CD4-positive, alpha-beta T cell (primary cell): ENCODE results near the gene MOGAT3. TPM values are rescaled to one million over a fixed set of nuclear protein-coding genes. Genes with fewer than 3 reads are reported as not detected.

Experiments used
- ATAC-seq: fragments of 200-7000 bp; cut with Tn5 transposase; one replicate; pipeline ENCODE4 v1.10.0; 2022; ENCODE audit warnings: mild to moderate bottlenecking; ENCODE audit not compliant: poor library complexity
- CTCF ChIA-PET: fragments of 350-600 bp; sonication (Branson Sonifier 250); formaldehyde crosslinking; loops from one replicate; lab custom pipeline; 2021; ENCODE audit warnings: antibody characterized with exemption, inconsistent platforms; lab: Charles Lee
- POLR2A ChIA-PET: fragments of 350-600 bp; sonication (Branson Sonifier 250); formaldehyde crosslinking; loops from one replicate; lab custom pipeline; 2021; ENCODE audit warnings: antibody characterized with exemption, inconsistent platforms; lab: Charles Lee
- DNase-seq, 14 experiments: peaks; one replicate each; pipeline ENCODE4 v3.0.0-alpha.2; 2013 to 2020; ENCODE audit warnings: mixed read lengths in 2 of 14
- H3K27ac ChIP-seq, 2 donors: one replicate each; pipeline versions ENCODE4 v1.5.1 to v1.7.0; 2013; ENCODE audit warnings: low read length in 2 of 2, low read depth in 1 of 2, mild to moderate bottlenecking in 1 of 2
- H3K27me3 ChIP-seq, 2 experiments: 1 replicate in 1 of 2; 2 replicates in 1 of 2; pipeline versions ENCODE4 v1.6.1 to v1.7.0; 2013; ENCODE audit warnings: low read length in 2 of 2, control low read depth in 1 of 2, mild to moderate bottlenecking in 1 of 2, moderate library complexity in 1 of 2; ENCODE audit not compliant: insufficient read depth in 2 of 2, control insufficient read depth in 1 of 2
- H3K36me3 ChIP-seq: one replicate; pipeline ENCODE4 v1.6.1; 2013; ENCODE audit warnings: low read length, control low read depth; ENCODE audit not compliant: insufficient read depth
- H3K4me1 ChIP-seq: one replicate; pipeline ENCODE4 v1.6.1; 2013; ENCODE audit warnings: low read length, control low read depth; ENCODE audit not compliant: insufficient read depth
- H3K4me3 ChIP-seq: one replicate; pipeline ENCODE4 v1.5.1; 2013; ENCODE audit warnings: mild to moderate bottlenecking, low read length, moderate library complexity
- H3K9me3 ChIP-seq, 2 experiments: 1 replicate in 1 of 2; 2 replicates in 1 of 2; pipeline versions ENCODE4 v1.6.1 to v1.7.0; 2013; ENCODE audit warnings: low read length in 2 of 2, mild to moderate bottlenecking in 2 of 2, control low read depth in 1 of 2, moderate library complexity in 1 of 2; ENCODE audit not compliant: control insufficient read depth in 1 of 2, insufficient read depth in 1 of 2
- H3K27ac Mint-ChIP-seq: one replicate; pipeline ENCODE4 v1.8.0; 2020; ENCODE audit warnings: mixed read lengths
- H3K27me3 Mint-ChIP-seq: one replicate; pipeline ENCODE4 v1.8.0; 2021; ENCODE audit warnings: mixed read lengths
- H3K36me3 Mint-ChIP-seq: one replicate; pipeline ENCODE4 v1.8.0; 2021; ENCODE audit warnings: low read depth, mixed read lengths
- H3K4me1 Mint-ChIP-seq: one replicate; pipeline ENCODE4 v1.8.0; 2021; ENCODE audit warnings: low read depth, mixed read lengths
- H3K4me3 Mint-ChIP-seq: one replicate; pipeline ENCODE4 v1.8.0; 2020; ENCODE audit warnings: mild to moderate bottlenecking, mixed read lengths
- H3K9me3 Mint-ChIP-seq: one replicate; pipeline ENCODE4 v1.8.0; 2020; ENCODE audit warnings: mixed read lengths
- intact Hi-C, 2 experiments: fragments of 100-400 bp; cut with DNase I in 1 of 2; cut with micrococcal nuclease in 1 of 2; formaldehyde crosslinking; loops; one replicate each; pipeline versions ENCODE4 v1.15.1 to v1.9.0; 2023 to 2025; cut with DNase I, micrococcal nuclease
- total RNA-seq, 174 experiments: library from RNA in 2 of 174; stranded (reverse) in 2 of 174; gene quantifications; one replicate each; pipeline ENCODE4 v1.2.3 and lab custom pipeline; 2021 to 2026
- TF ChIP-seq, protein P1 (sequence below): fragments of 200-600 bp; IDR thresholded peaks from one replicate; pipeline ENCODE4 v1.8.0; 2022; ENCODE audit warnings: antibody characterized with exemption, mild to moderate bottlenecking

Gene MOGAT3
- total RNA-seq, 2 experiments from 2014 or later, result 0.11 TPM; not detected in 1

GRCh38 chr7:101164071-101164840 is 36.6 kb downstream of the MOGAT3 start:
- POLR2A ChIA-PET, result interaction anchor here (1.2 to 1.7 kb wide), 2 partner anchors 10 to 54 kb away, joined by 3 to 4 read pairs; partner anchors contain the start of genes AP1S1 and ZNHIT1
- no peak overlapping the region for H3K27ac Mint-ChIP-seq
- H3K27me3 ChIP-seq, result peaks cover 67 to 73% of the 10 kb centered on the region in 2 experiments
- intact Hi-C loops, result loop anchor here in 1 of 2 experiments (5.0 kb wide), 1 partner anchor 457 kb away; the partner anchor contains the start of gene POP7
- TF ChIP-seq, protein P1, sequence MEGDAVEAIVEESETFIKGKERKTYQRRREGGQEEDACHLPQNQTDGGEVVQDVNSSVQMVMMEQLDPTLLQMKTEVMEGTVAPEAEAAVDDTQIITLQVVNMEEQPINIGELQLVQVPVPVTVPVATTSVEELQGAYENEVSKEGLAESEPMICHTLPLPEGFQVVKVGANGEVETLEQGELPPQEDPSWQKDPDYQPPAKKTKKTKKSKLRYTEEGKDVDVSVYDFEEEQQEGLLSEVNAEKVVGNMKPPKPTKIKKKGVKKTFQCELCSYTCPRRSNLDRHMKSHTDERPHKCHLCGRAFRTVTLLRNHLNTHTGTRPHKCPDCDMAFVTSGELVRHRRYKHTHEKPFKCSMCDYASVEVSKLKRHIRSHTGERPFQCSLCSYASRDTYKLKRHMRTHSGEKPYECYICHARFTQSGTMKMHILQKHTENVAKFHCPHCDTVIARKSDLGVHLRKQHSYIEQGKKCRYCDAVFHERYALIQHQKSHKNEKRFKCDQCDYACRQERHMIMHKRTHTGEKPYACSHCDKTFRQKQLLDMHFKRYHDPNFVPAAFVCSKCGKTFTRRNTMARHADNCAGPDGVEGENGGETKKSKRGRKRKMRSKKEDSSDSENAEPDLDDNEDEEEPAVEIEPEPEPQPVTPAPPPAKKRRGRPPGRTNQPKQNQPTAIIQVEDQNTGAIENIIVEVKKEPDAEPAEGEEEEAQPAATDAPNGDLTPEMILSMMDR, result no peak
- CTCF ChIA-PET, result interaction anchor here (3.1 kb wide), 1 partner anchor 20 kb away, joined by 12 read pairs; no protein-coding TSS in a partner anchor
- DNase-seq, result peak in 1 of 14 experiments; percentile 47
- H3K9me3 Mint-ChIP-seq, result no peaks in the 10 kb centered on the region
- peaks cover 47% of the 10 kb centered on the region for H3K4me1 ChIP-seq
- no peak overlapping the region for H3K4me3 ChIP-seq
- ATAC-seq, result no peak
- H3K36me3 Mint-ChIP-seq, result peaks cover 16% of the 10 kb centered on the region
- H3K9me3 ChIP-seq, result peaks cover 0 to 39% of the 10 kb centered on the region in 2 experiments
- H3K4me1 Mint-ChIP-seq, result peaks cover 32% of the 10 kb centered on the region
- no peak overlapping the region for H3K27ac ChIP-seq
- peak overlapping the region; percentile 56 for H3K4me3 Mint-ChIP-seq
- H3K27me3 Mint-ChIP-seq, result peaks cover 69% of the 10 kb centered on the region
- peaks cover 9% of the 10 kb centered on the region for H3K36me3 ChIP-seq

DNA sequence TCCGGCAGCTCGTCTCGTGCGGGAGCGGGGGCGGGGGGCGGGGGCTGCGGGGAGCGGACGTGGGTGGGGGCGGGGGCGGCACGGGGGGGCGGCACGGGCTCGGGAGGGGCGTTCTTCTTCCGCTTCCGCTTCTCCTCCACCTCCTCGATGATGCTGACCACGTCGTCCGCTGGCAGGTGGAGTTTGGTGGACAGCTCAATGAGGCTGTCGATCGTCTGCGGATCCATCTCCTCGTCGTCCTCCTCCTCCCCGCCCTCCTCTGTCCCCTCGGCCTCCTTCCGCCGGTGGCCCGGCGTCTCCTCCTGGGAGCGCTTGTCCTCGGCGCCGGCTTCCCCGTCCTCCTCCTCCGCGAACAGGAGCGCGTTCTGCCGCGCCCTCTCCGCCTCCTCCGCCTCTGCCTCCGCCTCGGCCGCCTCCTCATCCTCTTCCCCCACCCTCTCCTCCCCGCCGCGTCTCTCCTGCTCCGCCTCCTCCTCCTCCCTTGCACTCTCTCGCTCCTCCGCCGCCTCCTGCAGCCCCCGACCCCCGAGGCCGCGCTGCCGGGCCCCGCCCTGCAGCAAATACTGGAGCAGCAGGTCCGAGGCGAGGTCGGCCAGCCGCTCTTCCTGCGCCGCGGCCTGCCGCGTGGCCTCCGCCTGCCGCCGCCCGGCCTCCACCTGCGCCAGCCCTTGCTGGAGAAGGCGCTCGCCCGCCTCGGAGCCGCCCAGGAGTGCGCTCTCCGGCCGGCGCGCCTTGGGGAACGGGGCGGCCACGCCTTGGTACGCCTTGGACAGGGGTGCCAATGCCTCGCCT is 37.4 kb downstream of the MOGAT3 start:
- no peak overlapping the region for H3K27ac Mint-ChIP-seq
- Histone ChIP-seq H3K27ac (no peak overlapping the region), H3K36me3 (peaks cover 15% of the 10 kb centered on the region), H3K4me1 (peaks cover 44% of the 10 kb centered on the region), H3K27me3 (peaks cover 59 to 65% of the 10 kb centered on the region in 2 experiments), H3K9me3 (peaks cover 0 to 33% of the 10 kb centered on the region in 2 experiments), H3K4me3 (peak overlapping the region; percentile 49)
- H3K4me3 Mint-ChIP-seq, result peak overlapping the region; percentile 77
- ChIA-PET POLR2A (interaction anchor here (1.2 kb wide), 1 partner anchor 54 kb away, joined by 3 read pairs; the partner anchor contains the start of gene ZNHIT1), CTCF (interaction anchor here (3.1 kb wide), 1 partner anchor 19 kb away, joined by 12 read pairs; no protein-coding TSS in a partner anchor)
- H3K4me1 Mint-ChIP-seq, result peaks cover 27% of the 10 kb centered on the region
- peaks cover 24% of the 10 kb centered on the region for H3K36me3 Mint-ChIP-seq
- intact Hi-C loops, result loop anchor here in 1 of 2 experiments (5.0 kb wide), 1 partner anchor 456 kb away; the partner anchor contains the start of gene POP7
- ATAC-seq (no peak), DNase-seq (peak in 6 of 14 experiments; percentile 18 to 58 (median 55))
- H3K27me3 Mint-ChIP-seq, result peaks cover 64% of the 10 kb centered on the region
- H3K9me3 Mint-ChIP-seq, result no peaks in the 10 kb centered on the region
- TF ChIP-seq, protein P1, result no peak
